A673 (cell line): ENCODE results near the gene KIR2DL3.
"Not testable (repeated sequence)": the region's sequence is repeated elsewhere in the genome, so short reads cannot be mapped to it uniquely, and the experiment has no call there.

Source experiments
- EZH2 ChIP-seq: fragments of 200-600 bp; sonication (generic); IDR thresholded peaks from 2 replicates; pipeline ENCODE4 v1.6.1; 2017; ENCODE audit warnings: borderline replicate concordance, low read depth, mild to moderate bottlenecking, mixed read lengths, antibody characterized with exemption, low read length; ENCODE audit not compliant: poor library complexity, severe bottlenecking
- TF ChIP-seq, protein P1 (sequence below): fragments of 300-800, 200-600 bp; sonication (generic); conservative IDR thresholded peaks from 2 replicates; pipeline ENCODE4 v1.5.1; 2017; ENCODE audit warnings: low read depth, mild to moderate bottlenecking, antibody characterized with exemption, low read length, moderate library complexity, mixed read lengths

DNA sequence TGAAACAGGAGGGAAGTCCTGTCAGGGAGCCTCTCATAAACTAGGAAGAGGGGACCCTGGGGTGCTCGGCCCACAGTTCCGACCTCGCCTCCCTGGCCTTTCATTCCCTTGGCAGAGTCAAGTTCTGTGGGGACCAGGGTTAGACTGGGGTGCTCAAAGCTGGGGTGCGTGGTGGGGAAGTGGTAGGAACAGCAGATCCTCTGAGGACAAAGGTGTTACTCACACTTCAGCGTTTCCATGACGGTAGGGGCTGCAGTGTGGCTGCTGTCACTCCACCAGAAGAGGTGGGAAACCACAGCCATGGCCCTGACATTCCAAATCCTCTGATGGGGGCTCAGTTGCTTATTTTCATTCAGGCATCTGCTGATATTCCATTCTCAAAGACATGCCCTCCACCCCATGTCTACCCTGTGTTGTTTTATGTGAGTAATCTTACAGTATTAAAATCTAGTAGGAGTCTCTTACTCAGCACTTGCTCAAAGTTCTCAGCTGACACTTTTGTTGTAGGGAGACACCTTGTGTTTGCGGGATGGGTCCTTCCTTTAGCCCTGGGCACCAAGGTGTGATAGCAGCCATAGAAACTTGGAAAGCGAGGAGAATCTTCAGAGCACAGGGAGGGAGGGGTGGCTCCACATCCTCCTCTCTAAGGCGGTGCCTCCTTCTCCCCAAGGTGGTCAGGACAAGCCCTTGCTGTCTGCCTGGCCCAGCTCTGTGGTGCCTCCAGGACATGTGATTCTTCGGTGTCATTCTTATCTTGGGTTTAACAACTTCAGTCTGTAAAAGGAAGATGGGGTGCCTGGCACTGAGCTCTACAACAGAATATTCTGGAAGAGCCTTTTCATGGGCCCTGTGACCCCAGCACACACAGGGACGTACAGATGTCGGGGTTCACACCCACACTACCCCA lies 18.1 kb downstream of the KIR2DL3 start:
- TF ChIP-seq, protein P1, sequence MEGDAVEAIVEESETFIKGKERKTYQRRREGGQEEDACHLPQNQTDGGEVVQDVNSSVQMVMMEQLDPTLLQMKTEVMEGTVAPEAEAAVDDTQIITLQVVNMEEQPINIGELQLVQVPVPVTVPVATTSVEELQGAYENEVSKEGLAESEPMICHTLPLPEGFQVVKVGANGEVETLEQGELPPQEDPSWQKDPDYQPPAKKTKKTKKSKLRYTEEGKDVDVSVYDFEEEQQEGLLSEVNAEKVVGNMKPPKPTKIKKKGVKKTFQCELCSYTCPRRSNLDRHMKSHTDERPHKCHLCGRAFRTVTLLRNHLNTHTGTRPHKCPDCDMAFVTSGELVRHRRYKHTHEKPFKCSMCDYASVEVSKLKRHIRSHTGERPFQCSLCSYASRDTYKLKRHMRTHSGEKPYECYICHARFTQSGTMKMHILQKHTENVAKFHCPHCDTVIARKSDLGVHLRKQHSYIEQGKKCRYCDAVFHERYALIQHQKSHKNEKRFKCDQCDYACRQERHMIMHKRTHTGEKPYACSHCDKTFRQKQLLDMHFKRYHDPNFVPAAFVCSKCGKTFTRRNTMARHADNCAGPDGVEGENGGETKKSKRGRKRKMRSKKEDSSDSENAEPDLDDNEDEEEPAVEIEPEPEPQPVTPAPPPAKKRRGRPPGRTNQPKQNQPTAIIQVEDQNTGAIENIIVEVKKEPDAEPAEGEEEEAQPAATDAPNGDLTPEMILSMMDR = not testable (repeated sequence)
- not testable (repeated sequence) for TF ChIP-seq EZH2
